Parathyroid adenoma (tissue), 2 donors: ENCODE results near the gene AGBL4.
"Not testable (repeated sequence)": the region's sequence is repeated elsewhere in the genome, so short reads cannot be mapped to it uniquely, and the experiment has no call there.

Source experiments
- H2AFZ ChIP-seq: fragments of 300-600 bp; sonication (generic); one replicate; pipeline ENCODE4 v1.7.0; 2017; ENCODE audit warnings: antibody characterized with exemption, mild to moderate bottlenecking
- H3K27ac ChIP-seq: fragments of 300-600 bp; sonication (generic); one replicate; pipeline ENCODE4 v1.7.0; 2017
- H3K27me3 ChIP-seq: fragments of 300-600 bp; sonication (generic); one replicate; pipeline ENCODE4 v1.7.0; 2017; ENCODE audit warnings: low read length; ENCODE audit not compliant: control insufficient read depth, insufficient read depth
- H3K36me3 ChIP-seq: fragments of 300-600 bp; sonication (generic); one replicate; pipeline ENCODE4 v1.7.0; 2017; ENCODE audit warnings: low read length; ENCODE audit not compliant: control insufficient read depth, insufficient read depth
- H3K4me1 ChIP-seq: fragments of 300-600 bp; sonication (generic); one replicate; pipeline ENCODE4 v1.7.0; 2017; ENCODE audit warnings: control low read depth
- H3K4me2 ChIP-seq: fragments of 300-600 bp; sonication (generic); one replicate; pipeline ENCODE4 v1.7.0; 2017; ENCODE audit warnings: low read length
- H3K4me3 ChIP-seq: fragments of 300-600 bp; sonication (generic); one replicate; pipeline ENCODE4 v1.7.0; 2017; ENCODE audit warnings: low read depth, low read length
- H3K79me2 ChIP-seq: fragments of 300-600 bp; sonication (generic); one replicate; pipeline ENCODE4 v1.7.0; 2017; ENCODE audit warnings: control low read depth
- H3K9ac ChIP-seq: fragments of 300-600 bp; sonication (generic); one replicate; pipeline ENCODE4 v1.7.0; 2017; ENCODE audit warnings: mild to moderate bottlenecking
- H3K9me3 ChIP-seq: fragments of 300-600 bp; sonication (generic); one replicate; pipeline ENCODE4 v1.7.0; 2017; ENCODE audit warnings: low read length; ENCODE audit not compliant: control insufficient read depth
- CTCF ChIP-seq: fragments of 300-600 bp; sonication (generic); IDR thresholded peaks from one replicate; pipeline ENCODE4 v1.7.0; 2017; ENCODE audit warnings: antibody characterized with exemption, mild to moderate bottlenecking
- donor health status: primary hyperparathyroidism.

The AGBL4 gene

GRCh38 chr1:49297783-49298182, 726.0 kb downstream of the AGBL4 start:
- no peak overlapping the region for H3K9ac ChIP-seq

GRCh38 chr1:49294539-49294938, 729.2 kb downstream of the AGBL4 start:
- Histone ChIP-seq H3K4me2 (no peak overlapping the region), H3K9me3 (no peaks in the 10 kb centered on the region)
- TF ChIP-seq CTCF, result no peak

More at GRCh38 chr1:49297783-49298182, 726.0 kb downstream of the AGBL4 start:
- Histone ChIP-seq H3K9me3 (no peaks in the 10 kb centered on the region), H3K4me2 (no peak overlapping the region), H3K27me3 (no peaks in the 10 kb centered on the region), H3K4me1 (no peaks in the 10 kb centered on the region), H2AFZ (no peak overlapping the region), H3K4me3 (no peak overlapping the region), H3K27ac (no peak overlapping the region), H3K79me2 (no peaks in the 10 kb centered on the region), H3K36me3 (no peaks in the 10 kb centered on the region)
- TF ChIP-seq CTCF, result no peak

GRCh38 chr1:49293016-49293415, 730.7 kb downstream of the AGBL4 start:
- Histone ChIP-seq H3K4me3 (no peak overlapping the region), H3K4me2 (no peak overlapping the region), H3K79me2 (no peaks in the 10 kb centered on the region), H3K9me3 (no peaks in the 10 kb centered on the region), H2AFZ (no peak overlapping the region), H3K27ac (no peak overlapping the region), H3K36me3 (no peaks in the 10 kb centered on the region), H3K27me3 (no peaks in the 10 kb centered on the region), H3K9ac (no peak overlapping the region), H3K4me1 (no peaks in the 10 kb centered on the region)
- TF ChIP-seq CTCF, result no peak

More at GRCh38 chr1:49294539-49294938, 729.2 kb downstream of the AGBL4 start:
- no peak overlapping the region for H2AFZ ChIP-seq
- no peaks in the 10 kb centered on the region for H3K79me2 ChIP-seq
- no peak overlapping the region for H3K9ac ChIP-seq
- no peak overlapping the region for H3K27ac ChIP-seq
- no peaks in the 10 kb centered on the region for H3K36me3 ChIP-seq
- H3K4me1 ChIP-seq, result no peaks in the 10 kb centered on the region
- H3K27me3 ChIP-seq, result no peaks in the 10 kb centered on the region
- no peak overlapping the region for H3K4me3 ChIP-seq

- H3K79me2 ChIP-seq, H3K36me3 ChIP-seq, H3K4me3 ChIP-seq, H3K4me1 ChIP-seq, H3K9ac ChIP-seq, H3K27ac ChIP-seq, H3K27me3 ChIP-seq, H3K9me3 ChIP-seq, H2AFZ ChIP-seq, H3K4me2 ChIP-seq: not testable (repeated sequence)
These were observed 766.3 kb downstream of the AGBL4 start for GRCh38 chr1:49257211-49258049.

- no peak for TF ChIP-seq CTCF
These were observed 770.8 kb downstream of the AGBL4 start for GRCh38 chr1:49252917-49253316.

More at GRCh38 chr1:49252917-49253316, 770.8 kb downstream of the AGBL4 start:
- no peaks in the 10 kb centered on the region for H3K36me3 ChIP-seq
- no peaks in the 10 kb centered on the region for H3K27me3 ChIP-seq
- no peak overlapping the region for H3K9ac ChIP-seq
- no peak overlapping the region for H3K4me3 ChIP-seq
- H3K9me3 ChIP-seq, result no peaks in the 10 kb centered on the region
- no peaks in the 10 kb centered on the region for H3K79me2 ChIP-seq
- no peak overlapping the region for H2AFZ ChIP-seq
- no peak overlapping the region for H3K27ac ChIP-seq
- H3K4me1 ChIP-seq, result no peaks in the 10 kb centered on the region
- no peak overlapping the region for H3K4me2 ChIP-seq
